Ishikawa (cell line): ENCODE measurements around the gene IDH1.

Experiments used
- CREB1 ChIP-seq: IDR thresholded peaks from 2 replicates; pipeline ENCODE4 v1.6.1; 2012; ENCODE audit warnings: low read depth
- EGR1 ChIP-seq: IDR thresholded peaks from 2 replicates; pipeline ENCODE4 v1.6.1; 2012
- EP300 ChIP-seq: IDR thresholded peaks from 2 replicates; pipeline ENCODE4 v1.6.1; 2012; ENCODE audit warnings: borderline replicate concordance
- FOXM1 ChIP-seq: IDR thresholded peaks from 2 replicates; pipeline ENCODE4 v1.6.1; 2012; ENCODE audit warnings: low read depth, borderline replicate concordance
- MAX ChIP-seq: IDR thresholded peaks from 2 replicates; pipeline ENCODE4 v1.6.1; 2012
- NFIC ChIP-seq: IDR thresholded peaks from 2 replicates; pipeline ENCODE4 v1.6.1; 2012
- RAD21 ChIP-seq: IDR thresholded peaks from 2 replicates; pipeline ENCODE4 v1.6.1; 2012; ENCODE audit warnings: low read depth
- REST ChIP-seq: IDR thresholded peaks from 2 replicates; pipeline ENCODE4 v1.6.1; 2012; ENCODE audit warnings: low read depth, mild to moderate bottlenecking
- TAF1 ChIP-seq: IDR thresholded peaks from 2 replicates; pipeline ENCODE4 v1.6.1; 2012; ENCODE audit warnings: low read depth, mild to moderate bottlenecking
- TCF12 ChIP-seq: IDR thresholded peaks from 2 replicates; pipeline ENCODE4 v1.6.1; 2012; ENCODE audit warnings: low read depth
- TEAD4 ChIP-seq: IDR thresholded peaks from 2 replicates; pipeline ENCODE4 v1.6.1; 2012
- YY1 ChIP-seq: IDR thresholded peaks from 2 replicates; pipeline ENCODE4 v1.6.1; 2012; ENCODE audit warnings: low read depth
- ZBTB7A ChIP-seq: IDR thresholded peaks from 2 replicates; pipeline ENCODE4 v1.6.1; 2012; ENCODE audit warnings: low read depth

DNA sequence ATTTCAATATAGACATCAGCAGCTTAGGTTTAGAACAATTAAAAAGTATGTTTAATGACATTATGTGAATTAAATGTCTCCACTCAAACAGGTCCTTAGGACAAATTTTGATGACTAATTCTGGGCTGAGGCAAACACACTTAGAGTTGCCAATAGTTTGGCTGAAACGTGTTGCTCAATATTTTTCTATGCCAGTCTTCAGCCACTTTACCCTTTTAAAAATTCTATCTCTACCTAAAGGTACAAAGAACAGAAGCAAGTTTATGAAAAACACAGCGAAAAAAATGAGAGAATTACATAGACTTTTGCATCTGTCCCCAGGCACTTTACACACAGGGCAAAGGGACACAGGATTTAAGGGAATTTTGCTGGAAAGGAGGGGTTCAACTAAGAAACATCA is 4.5 kb downstream of the IDH1 start:
- TF ChIP-seq YY1 (no peak), TAF1 (no peak), RAD21 (no peak), EP300 (no peak), EGR1 (no peak), ZBTB7A (no peak), REST (no peak), NFIC (no peak), CREB1 (no peak), TCF12 (no peak), MAX (no peak), FOXM1 (no peak), TEAD4 (no peak)
